K562 (cell line): Measurements from ENCODE around the gene PSD4. TPM values are rescaled to one million over a fixed set of nuclear protein-coding genes. Genes with fewer than 3 reads are reported as not detected.

Experiments used
- ETV5 ChIP-seq: sonication (generic); formaldehyde crosslinking; IDR thresholded peaks from 2 replicates; pipeline ENCODE4 v1.4.0; 2020; ENCODE audit warnings: low read depth, mild to moderate bottlenecking, missing genetic modification reagents
- FOSL1 ChIP-seq: fragments of 200-800 bp; sonication (Bioruptor generic); conservative IDR thresholded peaks from 2 replicates; pipeline ENCODE4 v1.6.1; 2016; ENCODE audit warnings: missing genetic modification characterization, missing compliant biosample characterization
- JUND ChIP-seq, 2 experiments: IDR thresholded peaks; 2 replicates in 1 of 2; 3 replicates in 1 of 2; pipeline ENCODE4 v1.6.1; 2011; ENCODE audit warnings: borderline replicate concordance in 2 of 2, low read depth in 2 of 2, low read length in 2 of 2, improper control_type of control experiment in 1 of 2, missing biosample characterization in 1 of 2, missing genetic modification characterization in 1 of 2, missing genetic modification reagents in 1 of 2
- KDM1A ChIP-seq, 2 experiments: fragments of 450-650 bp; IDR thresholded peaks; 2 replicates each; pipeline ENCODE4 v1.6.1; 2016; ENCODE audit warnings: mild to moderate bottlenecking in 2 of 2
- RBBP5 ChIP-seq: fragments of 200-600 bp; sonication (generic); IDR thresholded peaks from 2 replicates; pipeline ENCODE4 v1.6.1; 2012; ENCODE audit warnings: borderline replicate concordance, mild to moderate bottlenecking, low read length, control low read depth, inconsistent platforms; ENCODE audit not compliant: insufficient read depth, poor library complexity, severe bottlenecking
- RNF2 ChIP-seq: sonication (generic); IDR thresholded peaks from 2 replicates; pipeline ENCODE4 v1.6.1; 2016
- polyA plus RNA-seq, 8 experiments: library from polyadenylated mRNA; depleted of rRNA in 4 of 8; stranded (reverse) in 5 of 8; unstranded in 3 of 8; fragments of >200 nt; fragmentation: Nextera tagmentation in 2 of 8; fragmentation: Illumina TruSeq in 1 of 8; extraction: Ambion mirVana in 2 of 8; extraction: Trizol in 1 of 8; gene quantifications; 2 replicates each; pipeline versions ENCODE4 v1.2.1 to v1.2.3, GENCODE V29; 2011 to 2014; ENCODE audit warnings: inconsistent platforms in 1 of 8, missing spikeins in 1 of 8
- total RNA-seq, 7 experiments: library from RNA; depleted of rRNA in 6 of 7; stranded (reverse); fragments of >200 nt in 6 of 7; fragmentation: Illumina TruSeq in 2 of 7; extraction: Trizol in 2 of 7; gene quantifications; 2 replicates each; pipeline versions ENCODE4 v1.2.1 to v1.2.3, GENCODE V29; 2011 to 2021; ENCODE audit warnings: low replicate concordance in 1 of 7
- TF ChIP-seq, protein P1 (sequence below): conservative IDR thresholded peaks from 2 replicates; pipeline ENCODE4 v1.6.1; 2011; ENCODE audit warnings: low read depth, mild to moderate bottlenecking, low read length; ENCODE audit not compliant: control insufficient read depth
- TF ChIP-seq, protein P2 (sequence below), 2 experiments: fragments of 450-650 bp in 1 of 2; sonication (generic) in 1 of 2; formaldehyde crosslinking in 1 of 2; IDR thresholded peaks; 2 replicates each; pipeline versions ENCODE4 v1.7.1 to v1.9.0; 2016 to 2022; ENCODE audit warnings: inconsistent platforms in 1 of 2, mild to moderate bottlenecking in 1 of 2, missing genetic modification reagents in 1 of 2
- TF ChIP-seq, protein P3 (sequence below): fragments of 450-650 bp; IDR thresholded peaks from 2 replicates; pipeline ENCODE4 v1.6.1; 2018; ENCODE audit not compliant: partially characterized antibody

Gene PSD4
- total and polyA plus RNA-seq, 9 of the 15 experiments (the other 6 are each of a cell fraction or from before 2014, with no cell fraction given), result 0.46 to 54.0 (median 20.8) TPM

DNA sequence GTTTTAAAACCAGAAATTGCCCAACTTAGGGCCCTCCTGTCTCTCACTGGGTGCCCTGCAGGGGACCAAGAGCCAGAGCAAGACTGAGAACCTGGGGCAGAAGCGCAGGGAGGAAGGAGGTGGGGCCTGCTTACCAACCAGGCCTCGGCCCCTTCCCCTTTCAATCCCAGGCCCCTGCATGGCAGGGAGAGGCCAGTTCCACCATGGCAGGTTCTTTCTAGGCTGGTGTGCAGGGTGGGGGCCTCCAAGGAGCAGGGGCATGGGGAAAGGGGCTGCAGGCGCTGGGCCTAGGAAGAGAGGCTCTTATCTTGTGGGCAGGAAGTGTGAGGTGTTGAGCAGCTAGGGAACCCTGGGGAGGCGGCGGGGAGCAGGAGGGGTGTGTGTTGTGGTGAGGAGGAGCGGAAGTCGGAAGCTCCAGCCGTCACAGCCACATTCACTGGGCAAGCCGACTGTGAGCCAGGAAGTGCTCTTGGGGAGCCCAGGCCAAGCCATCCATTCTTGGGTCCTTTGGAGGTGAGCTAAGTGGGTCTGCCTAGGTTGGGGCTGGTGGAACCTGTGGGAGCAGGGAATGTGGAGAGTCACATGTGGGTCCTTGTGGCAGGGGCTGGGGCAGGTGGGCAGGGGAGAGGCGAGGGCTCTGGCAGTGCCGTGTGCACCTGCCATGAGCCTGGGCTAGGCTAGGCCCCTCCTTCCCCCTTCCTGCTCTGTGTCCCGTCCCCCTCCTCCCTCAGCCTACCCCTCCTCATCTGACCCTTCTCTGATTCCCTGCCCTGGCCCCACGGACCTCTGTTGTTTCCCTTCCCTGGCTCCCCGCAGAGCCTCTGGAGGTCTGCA is at the start of gene PSD4 (continued):
- TF ChIP-seq, protein P1, sequence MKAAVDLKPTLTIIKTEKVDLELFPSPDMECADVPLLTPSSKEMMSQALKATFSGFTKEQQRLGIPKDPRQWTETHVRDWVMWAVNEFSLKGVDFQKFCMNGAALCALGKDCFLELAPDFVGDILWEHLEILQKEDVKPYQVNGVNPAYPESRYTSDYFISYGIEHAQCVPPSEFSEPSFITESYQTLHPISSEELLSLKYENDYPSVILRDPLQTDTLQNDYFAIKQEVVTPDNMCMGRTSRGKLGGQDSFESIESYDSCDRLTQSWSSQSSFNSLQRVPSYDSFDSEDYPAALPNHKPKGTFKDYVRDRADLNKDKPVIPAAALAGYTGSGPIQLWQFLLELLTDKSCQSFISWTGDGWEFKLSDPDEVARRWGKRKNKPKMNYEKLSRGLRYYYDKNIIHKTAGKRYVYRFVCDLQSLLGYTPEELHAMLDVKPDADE, result peak; percentile 77
- 0 out of 4 replicates have a peak, but pooled peaks of 1 of the 2 experiments have one; percentile 5 for TF ChIP-seq KDM1A (IDR thresholded peaks at IDR 0.05)
- TF ChIP-seq, protein P2, sequence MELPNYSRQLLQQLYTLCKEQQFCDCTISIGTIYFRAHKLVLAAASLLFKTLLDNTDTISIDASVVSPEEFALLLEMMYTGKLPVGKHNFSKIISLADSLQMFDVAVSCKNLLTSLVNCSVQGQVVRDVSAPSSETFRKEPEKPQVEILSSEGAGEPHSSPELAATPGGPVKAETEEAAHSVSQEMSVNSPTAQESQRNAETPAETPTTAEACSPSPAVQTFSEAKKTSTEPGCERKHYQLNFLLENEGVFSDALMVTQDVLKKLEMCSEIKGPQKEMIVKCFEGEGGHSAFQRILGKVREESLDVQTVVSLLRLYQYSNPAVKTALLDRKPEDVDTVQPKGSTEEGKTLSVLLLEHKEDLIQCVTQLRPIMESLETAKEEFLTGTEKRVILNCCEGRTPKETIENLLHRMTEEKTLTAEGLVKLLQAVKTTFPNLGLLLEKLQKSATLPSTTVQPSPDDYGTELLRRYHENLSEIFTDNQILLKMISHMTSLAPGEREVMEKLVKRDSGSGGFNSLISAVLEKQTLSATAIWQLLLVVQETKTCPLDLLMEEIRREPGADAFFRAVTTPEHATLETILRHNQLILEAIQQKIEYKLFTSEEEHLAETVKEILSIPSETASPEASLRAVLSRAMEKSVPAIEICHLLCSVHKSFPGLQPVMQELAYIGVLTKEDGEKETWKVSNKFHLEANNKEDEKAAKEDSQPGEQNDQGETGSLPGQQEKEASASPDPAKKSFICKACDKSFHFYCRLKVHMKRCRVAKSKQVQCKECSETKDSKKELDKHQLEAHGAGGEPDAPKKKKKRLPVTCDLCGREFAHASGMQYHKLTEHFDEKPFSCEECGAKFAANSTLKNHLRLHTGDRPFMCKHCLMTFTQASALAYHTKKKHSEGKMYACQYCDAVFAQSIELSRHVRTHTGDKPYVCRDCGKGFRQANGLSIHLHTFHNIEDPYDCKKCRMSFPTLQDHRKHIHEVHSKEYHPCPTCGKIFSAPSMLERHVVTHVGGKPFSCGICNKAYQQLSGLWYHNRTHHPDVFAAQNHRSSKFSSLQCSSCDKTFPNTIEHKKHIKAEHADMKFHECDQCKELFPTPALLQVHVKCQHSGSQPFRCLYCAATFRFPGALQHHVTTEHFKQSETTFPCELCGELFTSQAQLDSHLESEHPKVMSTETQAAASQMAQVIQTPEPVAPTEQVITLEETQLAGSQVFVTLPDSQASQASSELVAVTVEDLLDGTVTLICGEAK (IDR thresholded peaks at IDR 0.05), result peak; percentile 86
- TF ChIP-seq, protein P2 (CRISPR knock-in tag; IDR thresholded peaks at IDR 0.05), result no peak
- TF ChIP-seq ETV5 (CRISPR knock-in tag), result peak; percentile 94
- TF ChIP-seq JUND (IDR thresholded peaks at IDR 0.05; ENCODE audit: borderline replicate concordance, low read depth, low read length), result peak; percentile 58
- peak; percentile 7; the same call in 1 of the 3 replicates for TF ChIP-seq JUND (tag; IDR thresholded peaks at IDR 0.05; ENCODE audit: borderline replicate concordance, low read depth, low read length)
- TF ChIP-seq RBBP5, result no peak
- TF ChIP-seq, protein P3, sequence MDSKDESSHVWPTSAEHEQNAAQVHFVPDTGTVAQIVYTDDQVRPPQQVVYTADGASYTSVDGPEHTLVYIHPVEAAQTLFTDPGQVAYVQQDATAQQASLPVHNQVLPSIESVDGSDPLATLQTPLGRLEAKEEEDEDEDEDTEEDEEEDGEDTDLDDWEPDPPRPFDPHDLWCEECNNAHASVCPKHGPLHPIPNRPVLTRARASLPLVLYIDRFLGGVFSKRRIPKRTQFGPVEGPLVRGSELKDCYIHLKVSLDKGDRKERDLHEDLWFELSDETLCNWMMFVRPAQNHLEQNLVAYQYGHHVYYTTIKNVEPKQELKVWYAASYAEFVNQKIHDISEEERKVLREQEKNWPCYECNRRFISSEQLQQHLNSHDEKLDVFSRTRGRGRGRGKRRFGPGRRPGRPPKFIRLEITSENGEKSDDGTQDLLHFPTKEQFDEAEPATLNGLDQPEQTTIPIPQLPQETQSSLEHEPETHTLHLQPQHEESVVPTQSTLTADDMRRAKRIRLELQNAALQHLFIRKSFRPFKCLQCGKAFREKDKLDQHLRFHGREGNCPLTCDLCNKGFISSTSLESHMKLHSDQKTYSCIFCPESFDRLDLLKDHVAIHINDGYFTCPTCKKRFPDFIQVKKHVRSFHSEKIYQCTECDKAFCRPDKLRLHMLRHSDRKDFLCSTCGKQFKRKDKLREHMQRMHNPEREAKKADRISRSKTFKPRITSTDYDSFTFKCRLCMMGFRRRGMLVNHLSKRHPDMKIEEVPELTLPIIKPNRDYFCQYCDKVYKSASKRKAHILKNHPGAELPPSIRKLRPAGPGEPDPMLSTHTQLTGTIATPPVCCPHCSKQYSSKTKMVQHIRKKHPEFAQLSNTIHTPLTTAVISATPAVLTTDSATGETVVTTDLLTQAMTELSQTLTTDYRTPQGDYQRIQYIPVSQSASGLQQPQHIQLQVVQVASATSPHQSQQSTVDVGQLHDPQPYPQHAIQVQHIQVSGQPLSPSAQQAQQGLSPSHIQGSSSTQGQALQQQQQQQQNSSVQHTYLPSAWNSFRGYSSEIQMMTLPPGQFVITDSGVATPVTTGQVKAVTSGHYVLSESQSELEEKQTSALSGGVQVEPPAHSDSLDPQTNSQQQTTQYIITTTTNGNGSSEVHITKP, result peak; percentile 38
- TF ChIP-seq RNF2, result peak; percentile 56; the same call in 1 of the 2 replicates
- TF ChIP-seq FOSL1 (tag), result peak; percentile 36; the same call in 1 of the 2 replicates
